Parathyroid adenoma (tissue), 2 donors: ENCODE data around the gene SERTAD2.

Experiments
- H2AFZ ChIP-seq: fragments of 300-600 bp; sonication (generic); one replicate; pipeline ENCODE4 v1.7.0; 2017; ENCODE audit warnings: antibody characterized with exemption, mild to moderate bottlenecking
- H3K27ac ChIP-seq: fragments of 300-600 bp; sonication (generic); one replicate; pipeline ENCODE4 v1.7.0; 2017
- H3K27me3 ChIP-seq: fragments of 300-600 bp; sonication (generic); one replicate; pipeline ENCODE4 v1.7.0; 2017; ENCODE audit warnings: low read length; ENCODE audit not compliant: control insufficient read depth, insufficient read depth
- H3K36me3 ChIP-seq: fragments of 300-600 bp; sonication (generic); one replicate; pipeline ENCODE4 v1.7.0; 2017; ENCODE audit warnings: low read length; ENCODE audit not compliant: control insufficient read depth, insufficient read depth
- H3K4me1 ChIP-seq: fragments of 300-600 bp; sonication (generic); one replicate; pipeline ENCODE4 v1.7.0; 2017; ENCODE audit warnings: control low read depth
- H3K4me2 ChIP-seq: fragments of 300-600 bp; sonication (generic); one replicate; pipeline ENCODE4 v1.7.0; 2017; ENCODE audit warnings: low read length
- H3K4me3 ChIP-seq: fragments of 300-600 bp; sonication (generic); one replicate; pipeline ENCODE4 v1.7.0; 2017; ENCODE audit warnings: low read depth, low read length
- H3K79me2 ChIP-seq: fragments of 300-600 bp; sonication (generic); one replicate; pipeline ENCODE4 v1.7.0; 2017; ENCODE audit warnings: control low read depth
- H3K9ac ChIP-seq: fragments of 300-600 bp; sonication (generic); one replicate; pipeline ENCODE4 v1.7.0; 2017; ENCODE audit warnings: mild to moderate bottlenecking
- H3K9me3 ChIP-seq: fragments of 300-600 bp; sonication (generic); one replicate; pipeline ENCODE4 v1.7.0; 2017; ENCODE audit warnings: low read length; ENCODE audit not compliant: control insufficient read depth
- TF ChIP-seq, protein P1 (sequence below): fragments of 300-600 bp; sonication (generic); IDR thresholded peaks from one replicate; pipeline ENCODE4 v1.7.0; 2017; ENCODE audit warnings: antibody characterized with exemption, mild to moderate bottlenecking
- donor health status: primary hyperparathyroidism.

Gene SERTAD2, protein sequence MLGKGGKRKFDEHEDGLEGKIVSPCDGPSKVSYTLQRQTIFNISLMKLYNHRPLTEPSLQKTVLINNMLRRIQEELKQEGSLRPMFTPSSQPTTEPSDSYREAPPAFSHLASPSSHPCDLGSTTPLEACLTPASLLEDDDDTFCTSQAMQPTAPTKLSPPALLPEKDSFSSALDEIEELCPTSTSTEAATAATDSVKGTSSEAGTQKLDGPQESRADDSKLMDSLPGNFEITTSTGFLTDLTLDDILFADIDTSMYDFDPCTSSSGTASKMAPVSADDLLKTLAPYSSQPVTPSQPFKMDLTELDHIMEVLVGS

DNA sequence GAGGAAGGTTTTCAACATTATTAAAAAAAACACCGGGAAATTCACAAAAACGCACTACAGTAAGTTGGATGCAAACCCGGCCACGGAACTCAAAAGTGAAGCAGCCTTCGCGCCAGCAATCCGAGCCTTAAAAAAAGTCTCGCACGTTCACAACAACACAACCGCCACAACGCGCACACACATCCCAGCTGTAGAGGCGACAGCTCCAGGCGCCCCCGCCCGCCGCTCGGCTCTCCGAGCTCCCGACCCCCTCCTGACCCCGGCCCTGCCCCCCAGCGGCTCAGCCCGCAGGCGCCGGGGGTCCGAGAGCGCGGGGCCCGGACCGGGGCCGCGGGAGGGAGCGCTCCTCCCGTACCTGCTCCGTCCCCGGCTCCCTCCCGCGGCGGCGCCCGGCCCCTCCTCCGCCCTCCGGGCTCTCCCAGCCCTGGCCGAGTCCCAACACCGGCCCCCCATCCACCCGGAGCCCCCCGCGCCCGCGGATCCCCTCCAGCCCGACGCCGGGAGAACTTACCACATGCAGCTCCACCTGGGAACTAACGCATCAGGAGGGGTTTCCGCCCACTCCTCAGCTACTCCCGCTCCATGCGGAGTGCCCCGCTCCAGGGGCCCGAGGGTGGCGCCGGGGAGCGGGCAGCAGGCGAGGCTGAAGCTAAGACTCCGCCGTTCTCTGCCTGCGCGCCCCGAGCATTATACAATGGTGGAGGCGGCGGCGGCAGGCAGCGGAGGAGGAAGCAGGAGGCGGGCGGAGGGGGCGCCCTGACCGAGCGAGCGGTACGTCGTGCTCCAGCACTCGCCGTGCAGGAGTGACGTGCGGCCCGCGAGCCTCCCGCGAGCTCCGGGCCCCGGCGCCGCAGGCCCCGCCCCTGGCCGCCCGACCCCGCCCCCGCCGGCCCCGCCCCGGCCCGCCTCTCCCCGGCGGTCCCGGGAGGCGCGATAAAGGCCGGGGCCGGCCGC, at the start of gene SERTAD2:
TSS of gene SERTAD2 (minus strand) at position 805 of the 954 bp plus-strand sequence. CDS start 17,042 bp downstream, outside the sequence.
- H3K27me3 ChIP-seq, result no peaks in the 10 kb centered on the region
- H3K4me3 ChIP-seq, result peak within 1 kb of the TSS; percentile 89
- H3K9ac ChIP-seq, result peak within 1 kb of the TSS; percentile 97
- TF ChIP-seq, protein P1, sequence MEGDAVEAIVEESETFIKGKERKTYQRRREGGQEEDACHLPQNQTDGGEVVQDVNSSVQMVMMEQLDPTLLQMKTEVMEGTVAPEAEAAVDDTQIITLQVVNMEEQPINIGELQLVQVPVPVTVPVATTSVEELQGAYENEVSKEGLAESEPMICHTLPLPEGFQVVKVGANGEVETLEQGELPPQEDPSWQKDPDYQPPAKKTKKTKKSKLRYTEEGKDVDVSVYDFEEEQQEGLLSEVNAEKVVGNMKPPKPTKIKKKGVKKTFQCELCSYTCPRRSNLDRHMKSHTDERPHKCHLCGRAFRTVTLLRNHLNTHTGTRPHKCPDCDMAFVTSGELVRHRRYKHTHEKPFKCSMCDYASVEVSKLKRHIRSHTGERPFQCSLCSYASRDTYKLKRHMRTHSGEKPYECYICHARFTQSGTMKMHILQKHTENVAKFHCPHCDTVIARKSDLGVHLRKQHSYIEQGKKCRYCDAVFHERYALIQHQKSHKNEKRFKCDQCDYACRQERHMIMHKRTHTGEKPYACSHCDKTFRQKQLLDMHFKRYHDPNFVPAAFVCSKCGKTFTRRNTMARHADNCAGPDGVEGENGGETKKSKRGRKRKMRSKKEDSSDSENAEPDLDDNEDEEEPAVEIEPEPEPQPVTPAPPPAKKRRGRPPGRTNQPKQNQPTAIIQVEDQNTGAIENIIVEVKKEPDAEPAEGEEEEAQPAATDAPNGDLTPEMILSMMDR, result peak; percentile 28
- H3K9me3 ChIP-seq, result no peaks in the 10 kb centered on the region
- peak within 1 kb of the TSS; percentile 100 for H2AFZ ChIP-seq
- H3K36me3 ChIP-seq, result no peaks in the 10 kb centered on the region
- H3K4me2 ChIP-seq, result peak within 1 kb of the TSS; percentile 93
- H3K27ac ChIP-seq, result peak within 1 kb of the TSS; percentile 99
- peaks cover 4% of the 10 kb centered on the region for H3K79me2 ChIP-seq
- peaks cover 37% of the 10 kb centered on the region for H3K4me1 ChIP-seq

DNA sequence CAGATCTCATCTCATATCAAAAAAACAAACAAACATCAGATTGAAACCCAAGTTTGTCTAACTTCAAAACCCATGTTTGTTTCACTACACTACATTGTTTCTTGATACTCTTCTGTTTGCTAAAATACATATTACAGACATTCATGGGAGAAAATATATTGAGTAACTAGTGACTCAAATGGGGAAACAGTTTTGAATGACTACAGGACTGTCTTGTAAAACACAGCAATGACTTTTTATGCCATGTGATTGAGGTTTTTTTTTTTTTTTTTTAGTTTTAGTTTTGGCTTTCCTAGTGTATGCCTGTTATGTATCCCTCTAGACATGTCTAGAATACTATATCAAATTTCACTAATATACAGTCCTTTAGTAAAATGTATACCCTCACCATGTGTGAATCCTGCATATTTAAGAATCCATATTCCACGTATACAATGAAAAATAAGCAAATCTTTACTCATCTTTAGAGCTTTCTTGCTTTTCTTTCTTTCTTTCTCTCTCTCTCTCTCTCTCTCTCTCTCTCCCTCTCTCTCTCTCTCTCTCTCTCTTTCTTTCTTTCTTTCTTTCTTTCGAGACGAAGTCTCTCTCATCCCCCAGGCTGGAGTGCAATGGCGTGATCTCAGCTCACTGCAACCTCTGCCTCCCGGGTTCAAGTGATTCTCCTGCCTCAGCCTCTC, 46.6 kb upstream of the SERTAD2 start:
- Histone ChIP-seq H3K27ac (no peak overlapping the region), H3K36me3 (no peaks in the 10 kb centered on the region), H3K79me2 (no peaks in the 10 kb centered on the region), H3K27me3 (no peaks in the 10 kb centered on the region), H3K4me1 (peaks cover 10% of the 10 kb centered on the region), H3K4me3 (no peak overlapping the region), H3K4me2 (no peak overlapping the region), H3K9ac (no peak overlapping the region), H2AFZ (no peak overlapping the region), H3K9me3 (no peaks in the 10 kb centered on the region)
- TF ChIP-seq, protein P1, result no peak

DNA sequence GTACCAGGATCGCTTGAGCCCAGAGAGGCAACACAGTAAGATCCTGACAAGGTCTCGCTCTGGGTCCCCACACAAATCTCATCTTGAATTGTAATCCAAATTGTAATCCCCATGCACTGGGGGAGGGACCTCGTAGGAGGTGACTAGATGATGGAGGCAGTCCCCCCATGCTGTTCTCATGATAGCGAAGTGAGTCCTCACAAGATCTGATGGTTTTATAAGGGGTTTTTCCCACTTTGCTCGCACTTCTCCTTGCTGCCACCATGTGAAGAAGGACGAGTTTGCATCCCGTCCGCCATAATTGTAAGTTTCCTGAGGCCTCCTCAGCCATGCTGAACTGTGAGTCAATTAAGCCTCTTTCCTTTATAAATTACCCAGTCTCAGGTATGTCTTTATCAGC, 46.0 kb upstream of the SERTAD2 start:
- H3K4me3 ChIP-seq, result no peak overlapping the region
- H3K27ac ChIP-seq, result no peak overlapping the region
- no peak overlapping the region for H3K4me2 ChIP-seq
- H3K4me1 ChIP-seq, result peaks cover 10% of the 10 kb centered on the region
- no peaks in the 10 kb centered on the region for H3K9me3 ChIP-seq
- H2AFZ ChIP-seq, result no peak overlapping the region
- H3K36me3 ChIP-seq, result no peaks in the 10 kb centered on the region
- TF ChIP-seq, protein P1, result no peak
- H3K9ac ChIP-seq, result no peak overlapping the region
- no peaks in the 10 kb centered on the region for H3K79me2 ChIP-seq
- no peaks in the 10 kb centered on the region for H3K27me3 ChIP-seq

DNA sequence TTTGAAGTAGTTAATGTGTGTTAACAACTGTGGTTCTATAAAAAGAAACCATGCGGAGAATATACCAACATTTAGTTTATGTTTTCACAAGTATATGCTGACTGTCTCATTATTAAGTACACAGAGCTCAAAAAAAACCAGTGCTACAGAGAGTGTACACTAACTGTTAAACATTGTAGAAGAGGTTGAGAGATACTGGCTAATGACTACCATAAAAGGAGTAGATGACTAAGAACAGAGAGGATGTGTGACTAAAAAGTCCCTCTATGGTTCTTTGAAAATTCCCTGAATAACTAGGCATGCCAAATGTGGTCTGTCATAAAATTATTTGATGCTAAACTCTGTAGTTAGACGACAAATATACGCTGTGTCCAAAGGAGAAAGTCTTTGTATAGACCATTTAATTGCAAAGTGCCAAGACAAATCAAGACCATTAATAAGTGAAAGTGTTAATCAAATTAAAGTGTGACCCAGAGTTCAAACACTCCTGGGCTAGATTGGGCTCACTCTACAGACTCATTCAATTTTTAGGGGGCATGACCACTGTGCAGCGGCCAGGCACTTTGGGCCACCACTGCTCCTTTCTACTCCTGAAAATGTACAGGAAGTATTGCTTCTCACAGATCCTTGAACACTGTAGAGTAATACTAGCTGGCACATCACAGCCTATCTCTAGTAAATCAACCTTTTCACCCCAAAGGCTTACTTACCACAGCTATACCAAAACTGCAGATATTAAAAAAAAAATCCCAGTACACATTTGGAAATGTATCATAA, 45.1 kb upstream of the SERTAD2 start:
- TF ChIP-seq, protein P1, result no peak
- Histone ChIP-seq H3K36me3 (no peaks in the 10 kb centered on the region), H3K4me2 (no peak overlapping the region), H3K4me3 (no peak overlapping the region), H3K9me3 (no peaks in the 10 kb centered on the region), H3K9ac (no peak overlapping the region), H3K4me1 (peaks cover 10% of the 10 kb centered on the region), H3K27ac (no peak overlapping the region), H2AFZ (no peak overlapping the region), H3K27me3 (no peaks in the 10 kb centered on the region), H3K79me2 (no peaks in the 10 kb centered on the region)
